GM18907 (cell line): ENCODE data around the gene SLC50A1.

ENCODE experiments used
- ATAC-seq: cut with Tn5 transposase; IDR thresholded peaks from one replicate; pipeline ENCODE4 v1.9.1; 2021; ENCODE audit warnings: mild to moderate bottlenecking, moderate library complexity; ENCODE audit not compliant: unreplicated experiment

SLC50A1 gene

GRCh38 chr1:155135415-155136028 is at the start of gene SLC50A1:
Gene SLC50A1 (plus strand): TSS chr1:155135852. CDS start chr1:155135912, 60 bp downstream.
- peak; percentile 64 for ATAC-seq

GRCh38 chr1:155086128-155086741 is 49.4 kb upstream of the SLC50A1 start:
- no peak for ATAC-seq

GRCh38 chr1:155086856-155087535 is 48.7 kb upstream of the SLC50A1 start:
- ATAC-seq = no peak

- ATAC-seq = no peak
These were observed 44.3 kb upstream of the SLC50A1 start for GRCh38 chr1:155091071-155092051.

GRCh38 chr1:155092131-155092530 is 43.5 kb upstream of the SLC50A1 start:
- ATAC-seq = no peak

- ATAC-seq = no peak
These were observed 43.0 kb upstream of the SLC50A1 start for GRCh38 chr1:155092641-155093040.

GRCh38 chr1:155093911-155094621 is 41.6 kb upstream of the SLC50A1 start:
- no peak for ATAC-seq

- ATAC-seq = no peak
These were observed 41.1 kb upstream of the SLC50A1 start for GRCh38 chr1:155094622-155094948.

GRCh38 chr1:155099331-155099730 is 36.3 kb upstream of the SLC50A1 start:
- ATAC-seq = no peak

- no peak for ATAC-seq
These were observed 32.3 kb upstream of the SLC50A1 start for GRCh38 chr1:155103325-155103724.

- no peak for ATAC-seq
These were observed 30.8 kb upstream of the SLC50A1 start for GRCh38 chr1:155104605-155105534.

- ATAC-seq = no peak
These were observed 30.0 kb upstream of the SLC50A1 start for GRCh38 chr1:155105604-155106011.

- no peak for ATAC-seq
These were observed 28.8 kb upstream of the SLC50A1 start for GRCh38 chr1:155106862-155107261.

- ATAC-seq = no peak
These were observed 28.1 kb upstream of the SLC50A1 start for GRCh38 chr1:155107309-155108264.

GRCh38 chr1:155108296-155108695 is 27.4 kb upstream of the SLC50A1 start:
- ATAC-seq = no peak

GRCh38 chr1:155110381-155110780 is 25.3 kb upstream of the SLC50A1 start:
- ATAC-seq = no peak

- no peak for ATAC-seq
These were observed 24.8 kb upstream of the SLC50A1 start for GRCh38 chr1:155110826-155111225.

- ATAC-seq = no peak
These were observed 22.1 kb upstream of the SLC50A1 start for GRCh38 chr1:155113450-155113980.
